Osteoblast (primary cell): ENCODE results near the gene CCDC167. TPM values are rescaled to one million over a fixed set of nuclear protein-coding genes. Genes with fewer than 3 reads are reported as not detected.

Experiments used
- DNase-seq: peaks from one replicate; pipeline ENCODE4 v3.0.0; 2011; ENCODE audit warnings: low spot score, mixed read lengths; ENCODE audit not compliant: insufficient read length; ENCODE audit errors: missing footprints
- H2AFZ ChIP-seq: 2 replicates; pipeline ENCODE4 v1.6.0; 2011; ENCODE audit warnings: mild to moderate bottlenecking, low read length
- H3K27ac ChIP-seq: 2 replicates; pipeline ENCODE4 v1.5.1; 2011; ENCODE audit warnings: mild to moderate bottlenecking, low read depth, low read length, moderate library complexity
- H3K27me3 ChIP-seq: 2 replicates; pipeline ENCODE4 v1.6.0; 2012; ENCODE audit warnings: mild to moderate bottlenecking, control low read depth, inconsistent platforms, low read length, moderate library complexity; ENCODE audit not compliant: insufficient read depth
- H3K36me3 ChIP-seq: 2 replicates; pipeline ENCODE4 v1.5.1; 2011; ENCODE audit warnings: mild to moderate bottlenecking, low read length, control low read depth, moderate library complexity; ENCODE audit not compliant: insufficient read depth
- H3K4me1 ChIP-seq: 2 replicates; pipeline ENCODE4 v1.5.1; 2011; ENCODE audit warnings: mild to moderate bottlenecking, low read length, control low read depth, moderate library complexity; ENCODE audit not compliant: insufficient read depth
- H3K4me2 ChIP-seq: 2 replicates; pipeline ENCODE4 v1.6.0; 2011; ENCODE audit warnings: mild to moderate bottlenecking, low read length; ENCODE audit not compliant: insufficient read depth
- H3K4me3 ChIP-seq: fragments of 200-600 bp; sonication (generic); 3 replicates; pipeline ENCODE4 v1.5.1; 2012; ENCODE audit warnings: mild to moderate bottlenecking, low read length, inconsistent platforms; ENCODE audit not compliant: insufficient read depth
- H3K79me2 ChIP-seq: 2 replicates; pipeline ENCODE4 v1.6.0; 2012; ENCODE audit warnings: mild to moderate bottlenecking, low read length, control low read depth, inconsistent platforms; ENCODE audit not compliant: insufficient read depth
- H3K9me3 ChIP-seq: 2 replicates; pipeline ENCODE4 v1.5.1; 2011; ENCODE audit warnings: low read depth, low read length, control low read depth
- H4K20me1 ChIP-seq: 2 replicates; pipeline ENCODE4 v1.6.0; 2012; ENCODE audit warnings: mild to moderate bottlenecking, low read length, control low read depth; ENCODE audit not compliant: insufficient read depth
- total RNA-seq: library from RNA; depleted of rRNA; stranded (reverse); fragments of >200 nt; gene quantifications from 2 replicates; pipeline ENCODE4 v1.2.3, GENCODE V29; 2012
- TF ChIP-seq, protein P1 (sequence below): IDR thresholded peaks from 2 replicates; pipeline ENCODE4 v1.5.1; 2011; ENCODE audit warnings: mild to moderate bottlenecking, low read depth, low read length, moderate library complexity; ENCODE audit errors: extremely low read depth

The CCDC167 gene
- total RNA-seq, 1 donor, result 14.8 TPM

DNA sequence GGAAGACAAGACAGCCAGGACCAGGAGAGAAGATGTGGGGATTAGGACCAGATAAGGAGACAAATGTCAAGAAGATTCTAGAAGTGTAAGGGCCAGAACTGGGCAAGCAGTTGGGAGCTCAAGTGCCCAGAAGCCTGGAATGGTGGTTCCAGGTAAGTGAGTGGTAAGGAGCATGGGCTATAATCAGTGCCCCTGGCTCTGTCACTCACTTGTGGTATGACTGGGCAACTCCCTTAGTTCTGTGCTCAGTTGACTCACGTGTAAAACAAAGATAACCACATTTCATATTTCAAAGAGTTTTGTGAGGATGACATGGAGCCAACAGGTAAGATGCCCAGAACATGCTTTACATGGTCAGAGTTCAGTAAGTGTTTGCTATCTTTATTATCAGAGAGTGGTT, 11.2 kb downstream of the CCDC167 start:
- TF ChIP-seq, protein P1, sequence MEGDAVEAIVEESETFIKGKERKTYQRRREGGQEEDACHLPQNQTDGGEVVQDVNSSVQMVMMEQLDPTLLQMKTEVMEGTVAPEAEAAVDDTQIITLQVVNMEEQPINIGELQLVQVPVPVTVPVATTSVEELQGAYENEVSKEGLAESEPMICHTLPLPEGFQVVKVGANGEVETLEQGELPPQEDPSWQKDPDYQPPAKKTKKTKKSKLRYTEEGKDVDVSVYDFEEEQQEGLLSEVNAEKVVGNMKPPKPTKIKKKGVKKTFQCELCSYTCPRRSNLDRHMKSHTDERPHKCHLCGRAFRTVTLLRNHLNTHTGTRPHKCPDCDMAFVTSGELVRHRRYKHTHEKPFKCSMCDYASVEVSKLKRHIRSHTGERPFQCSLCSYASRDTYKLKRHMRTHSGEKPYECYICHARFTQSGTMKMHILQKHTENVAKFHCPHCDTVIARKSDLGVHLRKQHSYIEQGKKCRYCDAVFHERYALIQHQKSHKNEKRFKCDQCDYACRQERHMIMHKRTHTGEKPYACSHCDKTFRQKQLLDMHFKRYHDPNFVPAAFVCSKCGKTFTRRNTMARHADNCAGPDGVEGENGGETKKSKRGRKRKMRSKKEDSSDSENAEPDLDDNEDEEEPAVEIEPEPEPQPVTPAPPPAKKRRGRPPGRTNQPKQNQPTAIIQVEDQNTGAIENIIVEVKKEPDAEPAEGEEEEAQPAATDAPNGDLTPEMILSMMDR, result no peak
- H3K79me2 ChIP-seq, result peaks cover 4% of the 10 kb centered on the region
- H3K4me3 ChIP-seq, result no peak overlapping the region
- peaks cover 3% of the 10 kb centered on the region for H3K4me1 ChIP-seq
- H3K9me3 ChIP-seq, result no peaks in the 10 kb centered on the region
- no peak overlapping the region for H3K27ac ChIP-seq
- H3K36me3 ChIP-seq, result peaks cover 4% of the 10 kb centered on the region
- H3K4me2 ChIP-seq, result no peak overlapping the region
- peak; percentile 66 for DNase-seq
- peaks cover 21% of the 10 kb centered on the region for H4K20me1 ChIP-seq
- no peak overlapping the region for H2AFZ ChIP-seq
- no peaks in the 10 kb centered on the region for H3K27me3 ChIP-seq

DNA sequence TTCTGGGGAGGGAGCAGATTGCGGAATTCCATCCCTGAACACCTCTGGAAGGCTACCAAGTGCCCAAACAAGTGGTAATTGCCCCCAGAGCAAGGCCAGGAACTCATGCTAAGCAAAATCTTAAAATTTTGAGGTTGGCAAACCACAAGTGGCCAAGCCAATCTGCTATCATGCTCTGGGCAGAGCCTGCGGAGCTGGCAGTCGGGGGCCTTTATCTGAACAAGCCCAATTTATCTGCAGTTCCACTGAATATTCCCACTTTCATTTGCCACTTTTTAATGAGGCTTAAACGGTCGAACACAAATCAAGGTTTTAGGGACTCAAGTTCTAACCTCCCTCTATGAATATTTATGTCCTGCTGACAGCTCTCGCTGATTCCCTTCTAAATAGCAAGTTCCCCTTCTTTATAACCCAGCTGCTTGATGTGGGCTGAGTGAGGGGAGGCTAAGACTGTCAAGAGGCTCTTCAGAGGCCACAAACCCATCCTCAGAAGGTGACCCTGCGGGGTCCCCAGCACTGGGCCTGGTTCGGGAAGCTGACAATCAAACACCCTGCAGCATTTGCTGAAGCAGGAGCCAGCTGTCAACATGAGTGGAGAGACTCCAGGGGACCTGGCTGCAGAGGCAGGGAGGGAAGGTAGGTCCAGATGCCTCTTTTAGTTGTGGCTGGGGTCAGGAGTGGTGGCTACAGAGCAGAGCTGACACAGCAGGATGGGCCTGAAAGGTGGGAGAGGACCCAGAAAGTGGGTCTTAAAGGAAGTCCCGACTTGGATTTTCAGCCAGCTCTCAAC, 11.9 kb downstream of the CCDC167 start:
- Histone ChIP-seq H3K4me1 (peaks cover 3% of the 10 kb centered on the region), H3K36me3 (peaks cover 8% of the 10 kb centered on the region), H3K4me3 (no peak overlapping the region), H3K27me3 (no peaks in the 10 kb centered on the region), H3K9me3 (no peaks in the 10 kb centered on the region), H2AFZ (no peak overlapping the region), H3K79me2 (peaks cover 3% of the 10 kb centered on the region), H3K27ac (no peak overlapping the region), H3K4me2 (no peak overlapping the region), H4K20me1 (peaks cover 21% of the 10 kb centered on the region)
- DNase-seq, result peak; percentile 46
- TF ChIP-seq, protein P1, result no peak

DNA sequence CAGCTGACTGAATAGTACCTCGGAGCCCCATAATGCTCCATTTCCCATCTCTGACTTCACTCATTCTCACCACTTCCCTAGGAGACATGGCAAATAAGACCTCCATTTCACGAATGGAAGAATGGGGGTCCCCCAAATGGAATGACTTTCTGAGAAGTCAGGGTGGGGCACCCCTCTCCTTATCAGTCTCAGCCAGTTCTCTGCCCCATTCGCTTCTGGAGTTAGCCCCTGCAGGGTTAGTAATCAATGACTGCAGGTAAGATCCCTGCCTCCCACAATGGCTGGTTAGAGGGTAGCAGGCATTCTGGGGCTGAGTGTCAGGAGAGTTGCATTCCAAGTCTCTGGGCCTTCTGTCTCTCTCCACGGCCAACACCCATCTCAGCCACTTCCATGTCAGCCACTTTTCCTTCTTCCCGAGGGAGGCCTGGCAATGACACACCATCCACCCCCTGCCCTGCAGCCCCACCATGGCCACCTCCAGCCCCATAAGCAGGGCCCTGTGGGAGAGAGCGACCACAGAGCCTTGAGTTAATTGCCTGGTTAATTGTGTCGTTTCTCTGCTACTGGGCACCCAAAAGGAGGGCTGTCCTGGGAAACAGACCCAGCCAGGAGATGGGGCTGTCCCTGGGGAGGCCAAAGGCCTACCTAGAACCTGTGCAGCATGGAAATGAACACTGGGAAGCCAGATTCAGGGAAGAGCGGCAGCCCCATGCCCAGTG, 13.4 kb downstream of the CCDC167 start:
- Histone ChIP-seq H3K4me1 (peaks cover 3% of the 10 kb centered on the region), H3K36me3 (peaks cover 11% of the 10 kb centered on the region), H3K27ac (no peak overlapping the region), H3K9me3 (no peaks in the 10 kb centered on the region), H3K4me2 (no peak overlapping the region), H3K4me3 (no peak overlapping the region), H3K79me2 (peaks cover 3% of the 10 kb centered on the region), H4K20me1 (peaks cover 16% of the 10 kb centered on the region), H2AFZ (no peak overlapping the region), H3K27me3 (no peaks in the 10 kb centered on the region)
- peak; percentile 86 for DNase-seq
- TF ChIP-seq, protein P1, result no peak

DNA sequence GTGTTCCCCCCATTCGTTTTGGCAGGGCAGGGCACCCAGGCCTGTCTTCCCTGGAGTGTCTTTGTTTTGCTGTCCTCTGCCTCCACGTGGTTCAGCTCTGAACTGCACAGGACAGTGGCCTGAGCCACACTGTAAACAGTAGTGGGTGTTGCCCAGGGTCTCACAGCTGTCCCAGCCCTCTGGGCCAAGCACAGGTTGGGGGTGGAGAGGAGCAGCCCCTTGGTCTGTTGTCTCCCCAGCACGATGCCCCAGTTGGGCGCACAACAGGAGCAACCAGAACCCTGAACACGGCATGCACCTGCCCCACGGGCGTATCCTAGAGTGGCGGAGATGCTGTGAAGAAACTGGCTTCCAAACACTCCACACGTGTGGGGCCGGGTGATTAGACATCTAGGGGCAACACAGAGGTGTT, 14.4 kb downstream of the CCDC167 start:
- H3K4me2 ChIP-seq, result no peak overlapping the region

More for the DNA sequence above, 14.4 kb downstream of the CCDC167 start:
- Histone ChIP-seq H3K36me3 (peaks cover 15% of the 10 kb centered on the region), H2AFZ (no peak overlapping the region), H3K27me3 (no peaks in the 10 kb centered on the region), H3K79me2 (no peaks in the 10 kb centered on the region), H3K27ac (no peak overlapping the region), H3K4me3 (no peak overlapping the region), H3K4me1 (no peaks in the 10 kb centered on the region), H4K20me1 (peaks cover 8% of the 10 kb centered on the region), H3K9me3 (no peaks in the 10 kb centered on the region)
- peak; percentile 30 for DNase-seq
- TF ChIP-seq, protein P1, result peak; percentile 21
